ENCODE measurements around the gene ROCK2. TPM values are rescaled to one million over a fixed set of nuclear protein-coding genes. Genes with fewer than 3 reads are reported as not detected.

ROCK2 gene
- total and polyA plus RNA-seq, 9 of the 15 experiments (the other 6 are each of a cell fraction or from before 2014, with no cell fraction given): 4.9 to 30.6 (median 14.3) TPM

- H3K36me3 ChIP-seq (ENCODE audit: control insufficient read depth, insufficient read depth, low read length): peaks cover 22% of the 10 kb centered on the region; the same call in 2 of the 3 replicates
- H3K9me1 ChIP-seq (ENCODE audit: control insufficient read depth, insufficient read depth, low read length): no peaks in the 10 kb centered on the region
- in situ Hi-C loops (cut with MboI) (no loop called here), intact Hi-C loops (cut with micrococcal nuclease) (no loop called here)
- FAIRE-seq (no peak), ATAC-seq (no peak), DNase-seq (ENCODE audit: extremely low read depth in 1 of 4, low spot score in 3 of 4) (no peak)
- TF ChIP-seq ZNF436 (CRISPR knock-in tag; IDR thresholded peaks at IDR 0.05) (no peak), FOS (IDR thresholded peaks at IDR 0.05; ENCODE audit: extremely low read depth, insufficient read length) (no peak), NELFE (IDR thresholded peaks at IDR 0.05; ENCODE audit: insufficient read depth, insufficient read length) (no peak), ZNF766 (CRISPR knock-in tag; conservative IDR thresholded peaks at IDR 0.05) (no peak), MLX (CRISPR knock-in tag; conservative IDR thresholded peaks at IDR 0.05) (no peak), ZNF445 (CRISPR knock-in tag; IDR thresholded peaks at IDR 0.05; ENCODE audit: low read depth) (no peak), HNRNPUL1 (IDR thresholded peaks at IDR 0.05; ENCODE audit: low read length) (no peak), POLR2A (conservative IDR thresholded peaks at IDR 0.05) (no peak), TAF15 (IDR thresholded peaks at IDR 0.05; ENCODE audit: low read depth, low read length) (no peak), TCF7 (IDR thresholded peaks at IDR 0.05; ENCODE audit: borderline replicate concordance) (no peak), RHOXF2B (CRISPR knock-in tag; conservative IDR thresholded peaks at IDR 0.05) (no peak), SMAD2 (IDR thresholded peaks at IDR 0.05; ENCODE audit: low read depth, low read length) (no peak), SMAD1 (IDR thresholded peaks at IDR 0.05; ENCODE audit: low read depth, low read length, partially characterized antibody) (no peak), MXD1 (CRISPR knock-in tag; IDR thresholded peaks at IDR 0.05; ENCODE audit: borderline replicate concordance, poor library complexity, severe bottlenecking) (no peak), NCOA4 (IDR thresholded peaks at IDR 0.05; ENCODE audit: partially characterized antibody) (no peak), ARNT (IDR thresholded peaks at IDR 0.05) (no peak), THRA (IDR thresholded peaks at IDR 0.05) (no peak)
- BruUV-seq (replicated peaks): no TSS peak
- no peaks in the 10 kb centered on the region for H3K27me3 ChIP-seq (ENCODE audit: control insufficient read depth in 2 of 2, insufficient read depth in 2 of 2, low read length in 2 of 2)
- ChIA-PET POLR2A (no interaction called here), CTCF (ENCODE audit: low intra/inter-chr PET ratio) (no interaction called here)
- no peaks in the 10 kb centered on the region for H3K4me1 ChIP-seq (replicated peaks in 1 of 2; ENCODE audit: control insufficient read depth in 2 of 2, insufficient read depth in 2 of 2, low read length in 2 of 2)
- no peak overlapping the region for H3K27ac ChIP-seq (ENCODE audit: extremely low read depth, low read depth, low read length)
- H2AFZ ChIP-seq (ENCODE audit: low read depth, low read length): no peak overlapping the region
- no peak overlapping the region for H3K4me2 ChIP-seq (ENCODE audit: insufficient read depth, low read length)
- H3K79me2 ChIP-seq (ENCODE audit: control insufficient read depth, insufficient read depth, low read length): peaks cover 44% of the 10 kb centered on the region
- H3K9ac ChIP-seq (ENCODE audit: insufficient read depth in 1 of 2, low read depth in 2 of 2, low read length in 2 of 2): no peak overlapping the region
- WGBS (ENCODE audit: insufficient coverage, low coverage, missing lambda C conversion rate): 54% methylated on average over 1 of the region's 1 CpG
- H3K9me3 ChIP-seq (replicated peaks; ENCODE audit: control insufficient read depth, insufficient read depth, low read depth, low read length): no peaks in the 10 kb centered on the region
- H3K4me3 ChIP-seq: no peak overlapping the region
- H4K20me1 ChIP-seq (replicated peaks; ENCODE audit: control insufficient read depth, insufficient read depth, low read length): no peaks in the 10 kb centered on the region
Observed at GRCh38 chr2:11286749-11287148, 57.7 kb downstream of the ROCK2 start.
